ENCODE measurements around the gene RIPOR2. TPM values are rescaled to one million over a fixed set of nuclear protein-coding genes. Genes with fewer than 3 reads are reported as not detected.

Gene RIPOR2
- total RNA-seq, 1 donor from 2014 or later = 1.1 TPM

DNA sequence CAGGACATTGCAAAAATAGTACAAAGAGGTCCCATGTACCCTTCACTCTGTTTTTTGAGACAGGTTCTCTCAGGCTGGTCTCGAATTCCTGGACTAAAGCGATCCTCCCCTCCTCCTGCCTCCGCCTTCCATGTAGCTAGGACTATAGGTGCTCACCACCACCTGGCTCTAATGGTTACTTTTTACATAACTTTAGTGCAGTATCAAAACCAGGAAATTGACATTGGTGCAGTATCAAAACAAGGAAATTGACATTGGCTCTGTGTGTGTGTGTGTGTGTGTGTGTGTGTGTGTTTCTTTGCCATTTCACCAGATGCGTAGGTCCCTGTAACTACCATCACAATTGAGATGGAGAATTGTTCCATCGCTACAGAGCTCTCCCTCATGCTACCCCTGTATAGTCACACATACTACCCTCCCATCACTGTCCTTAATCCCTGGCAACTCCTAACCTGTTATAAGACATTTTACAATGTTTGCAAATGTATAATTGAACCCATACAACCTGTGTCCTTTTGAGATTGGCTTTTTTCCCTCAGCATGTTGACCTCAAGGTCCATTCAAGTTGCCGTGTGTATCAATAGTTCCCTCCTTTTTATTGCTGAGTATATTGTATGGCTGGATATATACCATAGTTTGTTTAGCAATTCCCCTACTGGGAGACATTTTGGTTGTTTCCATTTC lies 28.3 kb upstream of the RIPOR2 start:
- no peaks in the 10 kb centered on the region for H3K9me3 Mint-ChIP-seq (ENCODE audit: unreplicated experiment)
- TF ChIP-seq, protein P1, sequence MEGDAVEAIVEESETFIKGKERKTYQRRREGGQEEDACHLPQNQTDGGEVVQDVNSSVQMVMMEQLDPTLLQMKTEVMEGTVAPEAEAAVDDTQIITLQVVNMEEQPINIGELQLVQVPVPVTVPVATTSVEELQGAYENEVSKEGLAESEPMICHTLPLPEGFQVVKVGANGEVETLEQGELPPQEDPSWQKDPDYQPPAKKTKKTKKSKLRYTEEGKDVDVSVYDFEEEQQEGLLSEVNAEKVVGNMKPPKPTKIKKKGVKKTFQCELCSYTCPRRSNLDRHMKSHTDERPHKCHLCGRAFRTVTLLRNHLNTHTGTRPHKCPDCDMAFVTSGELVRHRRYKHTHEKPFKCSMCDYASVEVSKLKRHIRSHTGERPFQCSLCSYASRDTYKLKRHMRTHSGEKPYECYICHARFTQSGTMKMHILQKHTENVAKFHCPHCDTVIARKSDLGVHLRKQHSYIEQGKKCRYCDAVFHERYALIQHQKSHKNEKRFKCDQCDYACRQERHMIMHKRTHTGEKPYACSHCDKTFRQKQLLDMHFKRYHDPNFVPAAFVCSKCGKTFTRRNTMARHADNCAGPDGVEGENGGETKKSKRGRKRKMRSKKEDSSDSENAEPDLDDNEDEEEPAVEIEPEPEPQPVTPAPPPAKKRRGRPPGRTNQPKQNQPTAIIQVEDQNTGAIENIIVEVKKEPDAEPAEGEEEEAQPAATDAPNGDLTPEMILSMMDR (IDR thresholded peaks at IDR 0.05; ENCODE audit: unreplicated experiment) = no peak
- no peak for DNase-seq (ENCODE audit: low spot score)
- H3K27ac Mint-ChIP-seq (ENCODE audit: unreplicated experiment) = no peak overlapping the region
- no peak overlapping the region for H3K4me3 Mint-ChIP-seq (ENCODE audit: unreplicated experiment)
- H3K36me3 Mint-ChIP-seq (ENCODE audit: low read depth, unreplicated experiment) = no peaks in the 10 kb centered on the region
- H3K27me3 Mint-ChIP-seq (ENCODE audit: unreplicated experiment) = no peaks in the 10 kb centered on the region
- H3K4me1 Mint-ChIP-seq (ENCODE audit: unreplicated experiment) = peaks cover 2% of the 10 kb centered on the region

DNA sequence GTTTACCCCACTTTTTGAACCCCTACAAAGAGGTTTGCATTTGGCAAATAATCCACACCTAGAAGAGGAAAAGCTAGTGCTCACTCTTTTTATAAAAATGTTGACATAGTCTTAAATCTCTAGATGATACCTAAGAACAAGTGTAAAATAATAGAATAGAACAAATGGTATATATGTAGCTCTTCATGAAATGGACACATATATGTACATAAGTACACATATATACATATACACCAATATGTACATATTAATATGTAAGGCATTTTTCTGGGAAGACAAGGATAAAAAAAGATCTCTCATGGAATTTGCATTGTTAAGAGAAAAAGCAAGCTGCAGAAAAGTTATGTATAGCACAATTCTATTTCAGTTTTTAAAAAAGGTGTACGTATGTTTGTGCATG lies 27.6 kb upstream of the RIPOR2 start:
- DNase-seq (ENCODE audit: low spot score) = no peak
- H3K4me3 Mint-ChIP-seq (ENCODE audit: unreplicated experiment) = no peak overlapping the region
- TF ChIP-seq, protein P1 (IDR thresholded peaks at IDR 0.05; ENCODE audit: unreplicated experiment) = no peak
- H3K4me1 Mint-ChIP-seq (ENCODE audit: unreplicated experiment) = peaks cover 2% of the 10 kb centered on the region
- no peaks in the 10 kb centered on the region for H3K9me3 Mint-ChIP-seq (ENCODE audit: unreplicated experiment)
- no peaks in the 10 kb centered on the region for H3K36me3 Mint-ChIP-seq (ENCODE audit: low read depth, unreplicated experiment)
- no peak overlapping the region for H3K27ac Mint-ChIP-seq (ENCODE audit: unreplicated experiment)
- H3K27me3 Mint-ChIP-seq (ENCODE audit: unreplicated experiment) = no peaks in the 10 kb centered on the region

DNA sequence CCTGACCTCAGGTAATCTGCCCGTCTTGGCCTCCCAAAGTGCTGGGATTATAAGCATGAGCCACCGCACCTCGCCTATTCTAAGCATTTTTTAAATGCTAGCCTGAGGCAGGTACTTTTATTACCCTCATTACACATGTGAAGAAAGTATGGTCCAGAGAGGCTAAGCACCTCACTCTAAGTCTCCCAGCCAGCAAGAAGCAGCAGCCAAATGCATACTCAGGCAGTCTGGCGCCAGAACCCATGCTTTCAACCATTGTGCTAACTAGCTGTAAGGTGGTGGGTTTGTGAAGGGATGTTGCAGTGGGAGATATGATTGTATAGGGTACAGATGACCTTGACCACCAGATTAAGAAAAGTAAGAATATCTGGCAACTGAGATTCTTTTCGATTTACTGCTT lies 26.1 kb upstream of the RIPOR2 start:
- TF ChIP-seq, protein P1 (IDR thresholded peaks at IDR 0.05; ENCODE audit: unreplicated experiment) = no peak
- no peaks in the 10 kb centered on the region for H3K36me3 Mint-ChIP-seq (ENCODE audit: low read depth, unreplicated experiment)
- H3K27ac Mint-ChIP-seq (ENCODE audit: unreplicated experiment) = no peak overlapping the region
- no peak overlapping the region for H3K4me3 Mint-ChIP-seq (ENCODE audit: unreplicated experiment)
- DNase-seq (ENCODE audit: low spot score) = no peak
- no peaks in the 10 kb centered on the region for H3K4me1 Mint-ChIP-seq (ENCODE audit: unreplicated experiment)
- no peaks in the 10 kb centered on the region for H3K9me3 Mint-ChIP-seq (ENCODE audit: unreplicated experiment)
- H3K27me3 Mint-ChIP-seq (ENCODE audit: unreplicated experiment) = no peaks in the 10 kb centered on the region

DNA sequence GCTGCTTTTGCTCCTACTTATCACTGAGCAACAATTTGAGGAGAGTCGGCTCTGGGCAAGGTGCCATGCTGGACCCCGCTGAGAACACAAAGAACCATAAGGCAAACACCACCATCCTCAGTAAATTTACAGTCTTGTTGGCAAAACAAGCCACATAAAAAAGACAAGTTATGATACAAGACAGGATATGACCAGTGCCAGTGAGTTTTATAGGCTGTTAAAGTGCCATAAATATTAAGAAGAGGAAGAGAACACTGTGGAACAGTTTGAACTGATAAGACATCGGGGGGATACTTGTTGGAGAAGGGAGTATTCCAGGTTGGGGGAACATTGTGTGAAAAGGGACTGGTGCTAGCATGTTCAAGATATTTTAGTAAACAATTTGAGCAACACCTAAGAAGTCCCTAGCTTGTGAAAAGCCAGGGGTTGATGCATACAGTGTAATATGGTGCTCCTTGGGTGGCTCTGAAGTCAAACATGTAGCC lies 25.3 kb upstream of the RIPOR2 start:
- no peaks in the 10 kb centered on the region for H3K9me3 Mint-ChIP-seq (ENCODE audit: unreplicated experiment)
- H3K4me3 Mint-ChIP-seq (ENCODE audit: unreplicated experiment) = no peak overlapping the region
- TF ChIP-seq, protein P1 (IDR thresholded peaks at IDR 0.05; ENCODE audit: unreplicated experiment) = no peak

DNA sequence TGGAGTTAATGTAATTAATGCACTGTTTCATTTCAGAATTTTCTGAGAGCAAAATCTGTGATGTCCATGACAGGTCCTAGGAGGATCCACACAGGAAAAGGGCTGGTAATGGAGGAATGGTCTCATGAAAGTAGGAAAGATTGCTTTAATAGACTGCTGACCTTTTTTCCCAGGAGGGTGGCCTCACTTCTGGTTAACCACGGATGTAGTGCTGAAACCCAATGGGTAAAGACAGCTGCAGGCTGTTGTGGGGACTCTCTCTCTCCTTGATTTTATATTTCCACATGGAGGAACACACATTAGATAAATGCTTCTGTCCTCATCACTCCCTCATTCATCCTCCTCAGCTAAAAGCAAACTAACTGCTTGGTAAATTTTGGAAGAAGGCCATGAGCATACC lies 23.6 kb upstream of the RIPOR2 start:
- H3K4me1 Mint-ChIP-seq (ENCODE audit: unreplicated experiment) = no peaks in the 10 kb centered on the region
- H3K27ac Mint-ChIP-seq (ENCODE audit: unreplicated experiment) = no peak overlapping the region
- TF ChIP-seq, protein P1 (IDR thresholded peaks at IDR 0.05; ENCODE audit: unreplicated experiment) = no peak
- H3K27me3 Mint-ChIP-seq (ENCODE audit: unreplicated experiment) = no peaks in the 10 kb centered on the region
- DNase-seq (ENCODE audit: low spot score) = no peak
- no peaks in the 10 kb centered on the region for H3K36me3 Mint-ChIP-seq (ENCODE audit: low read depth, unreplicated experiment)
- H3K9me3 Mint-ChIP-seq (ENCODE audit: unreplicated experiment) = no peaks in the 10 kb centered on the region
- no peak overlapping the region for H3K4me3 Mint-ChIP-seq (ENCODE audit: unreplicated experiment)

More for the DNA sequence above, 25.3 kb upstream of the RIPOR2 start:
- H3K36me3 Mint-ChIP-seq (ENCODE audit: low read depth, unreplicated experiment) = no peaks in the 10 kb centered on the region
- no peaks in the 10 kb centered on the region for H3K4me1 Mint-ChIP-seq (ENCODE audit: unreplicated experiment)
- DNase-seq (ENCODE audit: low spot score) = no peak
- H3K27ac Mint-ChIP-seq (ENCODE audit: unreplicated experiment) = no peak overlapping the region
- no peaks in the 10 kb centered on the region for H3K27me3 Mint-ChIP-seq (ENCODE audit: unreplicated experiment)
